PFSK-1 (cell line): ENCODE data around the gene PALD1.

Experiments used
- POLR2AphosphoS5 ChIP-seq: IDR thresholded peaks from 2 replicates; pipeline ENCODE4 v1.6.1; 2012; ENCODE audit warnings: low read depth, mild to moderate bottlenecking, control low read depth, low read length, moderate library complexity
- SIN3A ChIP-seq: IDR thresholded peaks from 2 replicates; pipeline ENCODE4 v1.6.1; 2012; ENCODE audit warnings: mild to moderate bottlenecking, low read length, moderate library complexity, borderline replicate concordance; ENCODE audit not compliant: insufficient read depth
- TAF1 ChIP-seq: IDR thresholded peaks from 2 replicates; pipeline ENCODE4 v1.6.1; 2012; ENCODE audit warnings: low read length, control low read depth, borderline replicate concordance; ENCODE audit not compliant: insufficient read depth

DNA sequence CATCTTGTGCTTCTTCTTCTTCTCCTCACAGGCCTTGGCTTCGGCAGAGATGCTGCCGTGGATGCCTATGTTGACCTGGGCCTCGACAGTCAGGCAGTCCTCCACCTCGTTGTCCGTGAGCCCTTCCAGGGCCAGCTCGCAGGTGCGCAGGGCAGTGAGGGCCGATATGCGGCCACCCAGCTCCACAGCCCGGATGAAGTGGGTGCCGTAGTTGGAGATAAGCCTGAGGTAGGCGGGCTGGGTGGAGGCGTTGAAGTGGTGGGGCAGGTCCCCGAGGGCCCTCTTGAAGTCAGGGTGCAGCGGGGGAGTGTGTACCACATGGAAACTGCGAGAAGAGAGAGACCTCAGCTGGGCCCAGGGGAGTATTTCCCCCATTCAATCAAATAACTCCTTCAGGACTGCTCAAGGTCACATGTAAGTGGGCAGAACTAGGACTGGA, 120.3 kb downstream of the PALD1 start:
- TF ChIP-seq TAF1 (no peak), POLR2AphosphoS5 (no peak), SIN3A (no peak)
